ENCODE results near the gene TOR1B.

DNA sequence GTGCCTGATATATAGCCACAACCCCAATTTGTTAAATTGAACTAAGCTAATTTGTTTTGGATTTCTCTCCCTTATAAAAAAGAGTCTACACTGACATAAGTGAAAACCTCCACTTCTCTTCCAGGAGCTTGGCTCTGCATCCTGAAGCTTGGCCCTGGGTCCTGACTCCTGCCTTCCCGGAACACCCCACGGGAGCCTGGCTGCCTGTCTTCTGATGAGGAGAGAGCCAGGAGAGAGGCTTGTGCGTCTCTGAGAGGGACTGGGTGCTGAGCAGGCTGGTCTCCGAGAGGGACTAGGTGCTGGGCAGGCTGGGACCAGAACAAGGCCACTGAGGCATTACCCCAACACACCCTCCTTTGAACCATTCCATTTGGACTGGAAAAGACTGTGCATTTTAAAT is 43.7 kb upstream of the TOR1B start:
- TF ChIP-seq, protein P1, sequence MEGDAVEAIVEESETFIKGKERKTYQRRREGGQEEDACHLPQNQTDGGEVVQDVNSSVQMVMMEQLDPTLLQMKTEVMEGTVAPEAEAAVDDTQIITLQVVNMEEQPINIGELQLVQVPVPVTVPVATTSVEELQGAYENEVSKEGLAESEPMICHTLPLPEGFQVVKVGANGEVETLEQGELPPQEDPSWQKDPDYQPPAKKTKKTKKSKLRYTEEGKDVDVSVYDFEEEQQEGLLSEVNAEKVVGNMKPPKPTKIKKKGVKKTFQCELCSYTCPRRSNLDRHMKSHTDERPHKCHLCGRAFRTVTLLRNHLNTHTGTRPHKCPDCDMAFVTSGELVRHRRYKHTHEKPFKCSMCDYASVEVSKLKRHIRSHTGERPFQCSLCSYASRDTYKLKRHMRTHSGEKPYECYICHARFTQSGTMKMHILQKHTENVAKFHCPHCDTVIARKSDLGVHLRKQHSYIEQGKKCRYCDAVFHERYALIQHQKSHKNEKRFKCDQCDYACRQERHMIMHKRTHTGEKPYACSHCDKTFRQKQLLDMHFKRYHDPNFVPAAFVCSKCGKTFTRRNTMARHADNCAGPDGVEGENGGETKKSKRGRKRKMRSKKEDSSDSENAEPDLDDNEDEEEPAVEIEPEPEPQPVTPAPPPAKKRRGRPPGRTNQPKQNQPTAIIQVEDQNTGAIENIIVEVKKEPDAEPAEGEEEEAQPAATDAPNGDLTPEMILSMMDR (IDR thresholded peaks at IDR 0.05; ENCODE audit: poor library complexity, severe bottlenecking), result no peak
- no peak for TF ChIP-seq POLR2AphosphoS5 (IDR thresholded peaks at IDR 0.05)
